Measurements from ENCODE around the gene FAM50A. TPM values are rescaled to one million over a fixed set of nuclear protein-coding genes. Genes with fewer than 3 reads are reported as not detected.
A peak's percentile ranks its signal among the peaks of the same experiment; 100 is the strongest.

FAM50A gene
- total and polyA plus RNA-seq, 2 of the 4 experiments (the other 2 are of a cell fraction), result 46.4 to 119 TPM

DNA sequence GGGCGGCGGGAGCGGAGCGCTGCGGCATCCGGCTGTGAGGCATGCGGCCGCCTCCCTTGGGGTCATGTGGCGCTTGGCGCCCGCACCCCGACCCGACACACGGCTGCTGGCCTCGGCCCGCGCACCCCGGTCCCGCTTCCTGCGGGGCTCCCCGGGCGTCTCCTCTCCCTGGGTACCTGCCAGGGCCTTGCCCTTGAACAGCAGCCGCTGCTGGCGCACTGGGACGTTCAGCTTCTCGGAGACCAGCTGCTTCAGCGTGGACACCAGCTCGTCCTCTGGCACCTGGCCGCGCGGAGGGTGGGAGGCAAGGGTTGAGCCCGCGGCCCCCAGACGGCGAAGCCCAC, 42.1 kb downstream of the FAM50A start:
- Histone ChIP-seq H2AFZ (replicated peaks; ENCODE audit: low read length, poor library complexity) (peak overlapping the region; percentile 69), H2AK5ac (ENCODE audit: low read depth, low read length) (peak overlapping the region; percentile 67; the same call in 1 of the 2 replicates), H3K4me3 (ENCODE audit: insufficient read depth, low read depth, low read length) (peak overlapping the region; percentile 86), H2AK9ac (replicated peaks; ENCODE audit: low read depth, low read length, poor library complexity) (peak overlapping the region; percentile 99), H4K5ac (ENCODE audit: low read depth, low read length) (peak overlapping the region; percentile 46), H3K79me1 (ENCODE audit: low read depth in 1 of 2, low read length in 2 of 2) (peaks cover 3 to 38% of the 10 kb centered on the region in 2 experiments; a peak in 3 of 4 replicates), H3K36me3 (ENCODE audit: control insufficient read depth, insufficient read depth, low read length) (peaks cover 16% of the 10 kb centered on the region; the same call in 1 of the 2 replicates), H3K27me3 (ENCODE audit: control insufficient read depth, insufficient read depth, low read length) (no peaks in the 10 kb centered on the region), H3K9ac (ENCODE audit: low read depth, low read length) (peak overlapping the region; percentile 86), H3K9me1 (ENCODE audit: insufficient read depth, low read length) (peaks cover 8% of the 10 kb centered on the region; the same call in 1 of the 2 replicates), H2BK20ac (ENCODE audit: low read depth, low read length) (no peak overlapping the region), H4K91ac (ENCODE audit: insufficient read depth, low read depth, low read length) (peak overlapping the region; percentile 62; the same call in 1 of the 2 replicates), H3K27ac (ENCODE audit: insufficient read depth, low read length) (peak overlapping the region; percentile 83), H4K20me1 (ENCODE audit: insufficient read depth, low read length) (peaks cover 4% of the 10 kb centered on the region; the same call in 1 of the 2 replicates), H3K18ac (ENCODE audit: low read depth, low read length) (no peak overlapping the region), H3K14ac (replicated peaks; ENCODE audit: low read depth, low read length) (peak overlapping the region; percentile 82; the same call in 1 of the 2 replicates), H3K9me3 (ENCODE audit: control insufficient read depth, insufficient read depth, low read length) (no peaks in the 10 kb centered on the region), H2BK15ac (ENCODE audit: low read depth, low read length) (no peak overlapping the region), H3K4me2 (ENCODE audit: low read depth, low read length) (peak overlapping the region; percentile 64), H3K56ac (ENCODE audit: extremely low read depth, insufficient read depth, low read length) (0 out of 2 replicates have a peak overlapping the region, but pooled peaks have one; percentile 41), H4K8ac (ENCODE audit: low read depth in 2 of 2, low read length in 2 of 2) (peak overlapping the region; percentile 24 to 78; a peak in 3 of 4 replicates), H3K23ac (ENCODE audit: low read depth, low read length) (no peak overlapping the region), H3K4me1 (ENCODE audit: control insufficient read depth, insufficient read depth, low read length) (peaks cover 4% of the 10 kb centered on the region; the same call in 1 of the 2 replicates), H3K4ac (ENCODE audit: low read depth, low read length) (peak overlapping the region; percentile 68), H2BK120ac (ENCODE audit: low read depth, low read length) (no peak overlapping the region), H2BK5ac (ENCODE audit: low read depth, low read length, poor library complexity, severe bottlenecking) (peak overlapping the region; percentile 43)
- BruUV-seq (replicated peaks), result no TSS peak
- DNase-seq, result no peak
- WGBS, 2 experiments (ENCODE audit: extremely low coverage in 2 of 2, insufficient read length in 1 of 2), result 36% methylated on average over 19 of the region's 35 CpGs; no CpG with 5 or more reads in 1 of the 2 experiments
- ChIA-PET POLR2A (ENCODE audit: unreplicated experiment) (interaction anchor here (0.6 kb wide), 1 partner anchor 36 kb away, joined by 6 read pairs; no protein-coding TSS in a partner anchor), CTCF (no interaction called here)
- intact Hi-C loops (cut with micrococcal nuclease), result no loop called here
- no peak for TF ChIP-seq RCOR1 (IDR thresholded peaks at IDR 0.05; ENCODE audit: insufficient replicate concordance, low read length)
- no peak for TF ChIP-seq MAFK (IDR thresholded peaks at IDR 0.05; ENCODE audit: low read depth, low read length)
- TF ChIP-seq, protein P1, sequence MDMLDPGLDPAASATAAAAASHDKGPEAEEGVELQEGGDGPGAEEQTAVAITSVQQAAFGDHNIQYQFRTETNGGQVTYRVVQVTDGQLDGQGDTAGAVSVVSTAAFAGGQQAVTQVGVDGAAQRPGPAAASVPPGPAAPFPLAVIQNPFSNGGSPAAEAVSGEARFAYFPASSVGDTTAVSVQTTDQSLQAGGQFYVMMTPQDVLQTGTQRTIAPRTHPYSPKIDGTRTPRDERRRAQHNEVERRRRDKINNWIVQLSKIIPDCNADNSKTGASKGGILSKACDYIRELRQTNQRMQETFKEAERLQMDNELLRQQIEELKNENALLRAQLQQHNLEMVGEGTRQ (IDR thresholded peaks at IDR 0.05; ENCODE audit: low read depth, low read length), result peak; percentile 34; the same call in 1 of the 2 replicates
- no peak for TF ChIP-seq SMC3 (IDR thresholded peaks at IDR 0.05; ENCODE audit: low read depth, low read length)
- TF ChIP-seq, protein P2, sequence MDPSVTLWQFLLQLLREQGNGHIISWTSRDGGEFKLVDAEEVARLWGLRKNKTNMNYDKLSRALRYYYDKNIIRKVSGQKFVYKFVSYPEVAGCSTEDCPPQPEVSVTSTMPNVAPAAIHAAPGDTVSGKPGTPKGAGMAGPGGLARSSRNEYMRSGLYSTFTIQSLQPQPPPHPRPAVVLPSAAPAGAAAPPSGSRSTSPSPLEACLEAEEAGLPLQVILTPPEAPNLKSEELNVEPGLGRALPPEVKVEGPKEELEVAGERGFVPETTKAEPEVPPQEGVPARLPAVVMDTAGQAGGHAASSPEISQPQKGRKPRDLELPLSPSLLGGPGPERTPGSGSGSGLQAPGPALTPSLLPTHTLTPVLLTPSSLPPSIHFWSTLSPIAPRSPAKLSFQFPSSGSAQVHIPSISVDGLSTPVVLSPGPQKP (IDR thresholded peaks at IDR 0.05; ENCODE audit: borderline replicate concordance, low read depth, low read length), result no peak
- dilution Hi-C loops (cut with HindIII; ENCODE audit: low sequenced_read_pairs, unreplicated experiment), result no loop called here
- ATAC-seq (ENCODE audit: low read depth), result no peak
- in situ Hi-C loops (cut with MboI; ENCODE audit: low sequenced_read_pairs), result no loop called here
